GM21576 (cell line): ENCODE measurements around the gene ATF6.
"Not testable (repeated sequence)": the region's sequence is repeated elsewhere in the genome, so short reads cannot be mapped to it uniquely, and the experiment has no call there.

Experiments
- ATAC-seq: cut with Tn5 transposase; IDR thresholded peaks from one replicate; pipeline ENCODE4 v1.9.1; 2021; ENCODE audit warnings: mild to moderate bottlenecking, moderate library complexity; ENCODE audit not compliant: unreplicated experiment

Gene ATF6

DNA sequence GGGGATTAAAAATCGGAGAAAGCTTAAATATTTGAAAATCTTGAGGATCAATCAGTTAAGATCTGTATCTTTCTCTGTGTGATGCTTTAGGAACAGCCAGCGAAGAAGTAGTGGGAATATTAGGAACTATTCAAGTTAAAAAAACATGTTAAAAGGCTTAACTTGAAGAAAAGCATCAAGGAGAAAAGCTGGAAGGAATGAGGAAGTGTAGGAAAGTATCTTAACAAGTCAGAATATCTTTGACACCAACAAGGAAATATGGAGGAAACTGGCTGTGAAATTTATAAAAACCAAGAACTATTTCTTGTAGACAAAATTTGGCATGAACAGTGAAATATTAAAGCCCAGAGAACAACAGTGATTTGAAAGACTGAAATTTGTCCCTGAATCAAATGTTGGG, 60.4 kb downstream of the ATF6 start:
- no peak for ATAC-seq

DNA sequence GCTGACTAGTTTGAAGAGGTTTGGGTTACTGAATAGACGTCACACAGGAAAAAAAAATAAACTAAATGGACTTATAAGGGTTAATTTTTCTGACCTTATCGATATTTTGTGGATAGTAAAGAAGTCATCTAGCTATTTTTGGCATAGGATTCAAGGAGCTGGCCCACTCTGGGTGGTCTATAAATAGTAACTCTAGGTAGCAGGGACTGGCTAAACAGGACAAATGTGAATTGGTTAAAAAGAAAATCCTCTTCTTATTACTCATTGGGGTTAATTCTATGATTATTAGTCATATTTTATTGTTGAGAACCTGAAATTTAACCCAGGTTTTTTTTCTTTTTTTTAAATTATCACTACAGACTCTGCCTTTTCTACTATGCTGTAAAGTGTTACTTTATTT, 61.7 kb downstream of the ATF6 start:
- no peak for ATAC-seq

DNA sequence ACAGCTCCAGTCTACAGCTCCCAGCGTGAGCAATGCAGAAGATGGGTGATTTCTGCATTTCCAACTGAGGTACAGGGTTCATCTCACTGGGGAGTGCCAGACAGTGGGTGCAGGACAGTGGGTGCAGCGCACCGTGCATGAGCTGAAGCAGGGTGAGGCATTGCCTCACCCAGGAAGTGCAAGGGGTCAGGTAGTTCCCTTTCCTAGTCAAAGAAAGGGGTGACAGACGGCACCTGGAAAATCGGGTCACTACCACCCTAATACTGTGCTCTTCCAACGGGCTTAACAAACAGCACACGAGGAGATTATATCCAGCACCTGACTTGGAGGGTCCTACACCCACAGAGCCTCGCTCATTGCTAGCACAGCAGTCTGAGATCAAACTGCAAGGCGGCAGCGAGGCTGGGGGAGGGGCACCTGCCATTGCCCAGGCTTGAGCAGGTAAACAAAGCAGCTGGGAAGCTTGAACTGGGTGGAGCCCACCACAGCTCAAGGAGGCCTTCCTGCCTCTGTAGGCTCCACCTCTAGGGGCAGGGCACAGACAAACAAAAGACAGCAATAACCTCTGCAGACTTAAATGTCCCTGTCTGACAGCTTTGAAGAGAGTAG, 66.3 kb downstream of the ATF6 start:
- ATAC-seq, result not testable (repeated sequence)

DNA sequence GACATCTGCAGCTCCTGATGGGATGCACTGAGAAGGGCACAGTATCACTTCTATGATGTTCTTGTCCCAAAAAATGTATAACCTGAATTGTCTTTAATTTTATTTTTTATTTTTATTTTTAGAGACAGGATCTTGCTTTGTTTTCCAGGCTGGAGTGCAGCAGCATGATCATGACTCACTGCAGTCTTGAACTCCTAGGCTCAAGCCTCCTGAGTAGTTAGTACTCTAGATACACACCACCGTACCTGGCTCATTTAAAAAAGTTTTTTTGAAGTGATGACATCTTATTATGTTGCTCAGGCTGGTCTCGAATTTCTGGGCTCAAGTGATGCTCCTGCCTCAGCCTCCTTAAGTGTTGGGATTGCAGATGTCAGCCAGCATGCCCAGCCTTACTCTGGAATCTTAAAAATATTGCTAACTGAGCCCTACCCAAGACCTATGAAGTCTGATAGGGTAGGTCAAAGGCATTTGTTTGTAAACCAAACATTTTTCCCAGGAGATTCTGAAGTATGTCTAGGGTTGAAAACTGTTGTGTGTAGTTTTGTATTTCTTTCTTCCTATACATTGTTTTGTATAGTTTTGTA, 68.9 kb downstream of the ATF6 start:
- ATAC-seq, result no peak

DNA sequence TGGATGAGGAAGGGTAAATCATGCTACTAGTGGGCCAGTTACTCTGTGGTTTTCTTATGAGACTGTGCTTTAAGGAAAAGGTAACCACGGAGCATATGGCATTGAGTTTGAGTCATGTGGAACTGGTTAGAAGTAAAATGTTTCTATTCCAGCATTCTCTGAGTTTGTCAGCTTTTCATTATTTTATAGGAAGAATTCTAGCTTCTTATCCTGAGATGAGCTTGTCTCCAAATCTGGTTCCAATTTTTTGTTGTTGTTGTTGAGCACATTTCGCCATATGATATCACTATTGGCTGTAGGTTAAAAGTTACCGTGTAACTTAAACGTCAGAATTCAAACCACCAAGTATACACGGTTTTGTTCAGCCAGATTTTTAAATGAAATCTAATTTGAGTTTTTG, 69.9 kb downstream of the ATF6 start:
- ATAC-seq, result no peak

DNA sequence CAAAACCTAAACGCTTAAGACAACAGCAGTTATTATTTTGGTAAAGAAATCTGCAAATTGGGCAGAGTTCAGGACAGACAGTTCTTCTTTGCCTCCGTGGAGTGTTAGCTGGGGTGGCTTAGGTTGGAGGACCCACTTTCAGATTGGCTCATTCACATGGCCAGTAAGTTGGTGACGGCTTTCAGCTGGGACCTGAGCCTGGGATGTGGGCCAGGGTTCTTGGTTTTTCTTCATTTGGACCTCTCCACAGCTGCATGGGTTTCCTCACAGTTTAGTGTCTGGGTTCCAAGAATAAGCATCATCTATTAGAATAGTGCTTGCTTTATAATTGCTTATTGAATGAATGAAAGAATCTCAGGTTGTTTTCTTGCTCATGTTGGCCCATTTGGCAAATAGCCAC, 72.2 kb downstream of the ATF6 start:
- no peak for ATAC-seq

DNA sequence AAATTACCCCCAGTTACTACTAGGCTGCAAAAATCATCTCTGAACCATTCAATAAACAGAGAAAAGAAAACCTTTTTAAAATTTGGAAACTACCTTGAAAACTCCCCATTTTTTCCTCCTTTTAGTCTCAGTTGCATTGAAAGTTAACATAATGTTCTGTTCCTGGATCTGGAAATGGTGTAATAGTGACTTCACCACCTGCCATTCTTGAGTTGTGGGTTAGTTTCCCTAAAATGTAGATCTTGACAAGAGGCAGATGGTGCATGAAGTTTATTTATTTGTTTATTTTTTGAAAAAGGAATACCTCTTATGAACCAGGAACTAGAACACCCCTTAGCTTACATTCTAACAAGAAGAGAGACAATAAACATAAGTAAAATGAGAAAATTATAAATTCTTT, 72.8 kb downstream of the ATF6 start:
- ATAC-seq, result no peak

DNA sequence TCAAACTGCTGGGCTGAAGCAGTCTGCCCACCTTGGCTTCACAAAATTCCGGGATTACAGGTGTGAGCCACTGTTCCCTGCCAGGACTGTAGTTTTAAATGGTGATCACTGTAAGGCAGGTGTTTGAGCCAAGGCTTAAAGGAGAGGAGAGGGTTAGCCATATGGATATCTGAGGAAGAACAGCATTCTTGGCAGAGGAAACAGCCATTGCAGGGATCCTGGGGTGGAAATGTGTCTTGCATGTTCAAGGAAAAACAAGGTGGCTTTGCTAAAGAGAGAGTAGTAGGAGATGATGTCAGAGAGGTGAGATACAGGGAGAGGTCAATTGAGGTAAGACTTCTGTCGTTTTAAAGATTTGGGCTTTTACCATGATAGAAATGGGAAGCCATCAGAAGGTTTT, 73.5 kb downstream of the ATF6 start:
- ATAC-seq, result no peak

DNA sequence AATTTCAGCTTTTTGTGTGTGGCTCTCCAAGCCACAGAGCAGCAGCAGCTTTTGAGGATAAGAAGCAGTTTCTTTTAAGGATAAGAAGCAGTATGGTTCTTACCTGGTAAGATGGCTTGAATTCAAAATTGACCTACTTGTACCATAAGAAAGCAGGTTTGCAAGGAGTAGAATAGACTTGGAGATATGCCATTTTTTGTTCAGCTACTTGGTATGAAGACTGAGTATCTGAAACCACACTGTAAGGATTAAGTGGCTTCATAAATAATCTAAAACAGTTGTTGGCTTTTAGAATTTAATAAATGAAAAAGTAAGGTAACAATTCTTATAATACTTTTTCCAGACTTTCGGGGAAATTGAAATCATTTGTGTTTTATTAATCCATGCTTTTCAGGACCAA, 74.2 kb downstream of the ATF6 start:
- no peak for ATAC-seq

DNA sequence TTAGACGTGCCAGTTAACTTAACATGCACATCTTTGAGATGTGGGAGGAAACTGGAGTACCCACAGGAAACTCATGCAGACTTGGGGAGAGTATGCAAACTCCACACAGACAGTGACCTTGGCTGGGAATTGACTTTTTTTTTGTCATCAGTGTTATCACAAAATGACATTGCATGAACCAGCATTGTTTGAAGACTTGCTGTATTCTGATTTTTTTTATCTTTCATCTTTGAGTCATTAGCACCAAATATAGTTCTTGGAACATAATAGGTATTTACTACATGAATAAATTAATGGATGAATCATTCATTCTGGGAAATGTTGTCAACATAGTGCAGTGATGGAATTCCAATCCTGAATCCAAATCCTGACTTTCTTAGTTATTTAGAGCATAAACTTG, 77.0 kb downstream of the ATF6 start:
- ATAC-seq, result no peak

DNA sequence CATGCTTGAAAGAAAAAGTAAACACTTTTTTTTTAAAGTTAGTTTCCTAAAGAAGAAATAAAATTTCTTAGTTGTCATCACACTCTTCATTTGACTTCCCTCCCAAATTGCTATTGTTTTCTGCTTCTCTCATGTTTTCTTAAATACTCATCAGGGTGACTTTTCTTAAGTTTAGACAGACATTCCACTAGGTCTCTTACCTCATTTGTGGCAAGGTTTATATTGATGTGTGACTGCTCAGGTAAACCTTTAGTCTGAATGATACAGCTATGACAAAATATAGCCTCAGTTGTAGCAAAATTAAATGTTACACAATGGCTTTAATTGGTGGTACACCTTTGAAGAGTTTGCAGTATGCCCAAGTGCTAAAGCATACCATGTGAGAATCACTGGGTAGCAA, 78.6 kb downstream of the ATF6 start:
- ATAC-seq, result no peak

DNA sequence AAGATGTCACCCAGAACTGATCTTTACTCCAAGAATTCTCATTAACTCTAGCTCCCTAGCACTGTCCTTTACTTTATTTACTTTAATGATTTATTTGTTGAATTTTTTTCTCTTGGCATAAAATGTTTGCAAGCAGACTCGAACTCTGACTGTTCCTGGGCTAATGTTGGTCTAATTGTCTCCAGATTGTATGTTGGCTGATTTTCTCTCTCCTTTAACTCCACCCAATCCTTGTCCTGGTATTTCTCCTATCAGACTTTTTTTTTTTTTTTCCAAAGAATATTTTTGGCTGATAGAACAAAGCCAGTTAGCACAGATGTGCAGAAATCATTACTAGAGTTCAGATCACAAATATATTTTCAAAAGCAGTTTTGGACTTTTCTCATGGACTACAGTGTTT, 82.6 kb downstream of the ATF6 start:
- no peak for ATAC-seq

DNA sequence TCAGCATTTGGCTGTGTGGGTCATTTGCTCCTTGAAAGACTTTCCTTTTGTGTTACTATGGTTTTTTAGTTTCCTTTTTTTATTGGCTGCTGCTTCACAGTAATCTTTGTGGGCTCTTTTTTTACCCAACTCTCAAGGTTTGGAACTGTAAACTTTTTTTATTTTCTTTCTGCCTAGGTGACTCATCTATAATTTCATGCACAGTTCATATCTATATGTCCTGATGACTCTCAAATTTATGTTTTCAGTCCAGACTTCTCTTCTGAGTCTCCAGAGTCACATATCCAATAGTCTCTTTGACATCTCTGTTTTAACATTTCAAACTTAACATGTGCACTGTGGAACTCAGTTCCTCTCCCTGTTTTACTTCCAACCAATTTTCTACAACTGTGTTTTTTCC, 83.4 kb downstream of the ATF6 start:
- ATAC-seq, result no peak

DNA sequence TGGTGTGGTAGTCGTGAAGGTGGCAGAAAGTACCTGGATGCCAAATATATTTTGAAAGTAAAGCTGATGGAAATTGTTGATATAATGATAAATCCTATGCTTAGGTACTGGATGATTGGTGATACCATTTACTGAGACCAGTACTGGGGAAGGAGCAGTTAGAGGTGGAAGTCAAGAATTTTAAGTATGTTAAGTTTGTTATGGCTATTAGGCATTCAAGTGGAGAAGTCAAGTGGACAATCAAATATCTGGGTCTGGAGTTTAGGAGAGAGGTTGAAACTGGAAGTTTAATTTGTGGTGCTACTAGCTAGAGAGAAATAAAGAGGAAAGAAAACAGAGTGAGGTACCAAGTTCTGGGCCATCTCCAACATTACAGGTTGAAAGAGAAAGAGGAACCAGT, 89.1 kb downstream of the ATF6 start:
- ATAC-seq, result no peak

DNA sequence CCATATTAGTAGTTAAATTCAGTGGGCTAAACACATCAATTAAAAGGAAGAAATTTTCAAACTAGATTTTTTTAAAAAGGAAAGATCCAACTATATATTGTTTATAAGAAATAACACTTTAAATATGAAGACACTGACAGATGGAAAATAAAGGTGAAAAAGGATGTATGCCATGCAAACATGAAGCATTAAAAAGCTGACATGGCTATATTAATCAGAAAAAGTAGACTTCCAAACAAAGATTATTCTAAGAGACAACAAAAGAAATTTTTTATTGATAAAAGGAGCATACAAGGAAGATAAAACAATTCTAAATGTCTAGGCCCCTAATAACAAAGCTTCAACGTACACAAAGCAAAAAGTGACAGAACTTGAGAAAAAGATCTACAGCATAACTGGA, 92.2 kb downstream of the ATF6 start:
- ATAC-seq, result no peak

DNA sequence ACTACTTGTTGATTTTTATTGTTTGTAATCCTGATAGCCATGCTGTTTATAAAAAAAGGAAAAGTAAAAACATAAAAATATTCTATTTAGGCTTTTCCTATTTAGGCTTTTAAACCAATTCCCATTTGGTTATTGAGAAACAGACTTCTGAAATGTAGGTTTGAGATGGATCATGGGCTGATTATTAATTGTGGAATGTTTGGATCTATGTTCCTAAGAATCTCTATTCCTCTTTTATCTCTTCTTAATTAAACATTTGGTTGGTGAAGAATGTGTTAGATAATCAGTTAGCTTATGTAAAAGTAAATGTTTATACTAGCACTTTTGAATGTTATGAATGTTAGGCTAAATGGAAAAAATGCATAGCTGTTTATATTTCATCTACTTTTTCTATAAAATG, 97.4 kb downstream of the ATF6 start:
- ATAC-seq, result no peak

DNA sequence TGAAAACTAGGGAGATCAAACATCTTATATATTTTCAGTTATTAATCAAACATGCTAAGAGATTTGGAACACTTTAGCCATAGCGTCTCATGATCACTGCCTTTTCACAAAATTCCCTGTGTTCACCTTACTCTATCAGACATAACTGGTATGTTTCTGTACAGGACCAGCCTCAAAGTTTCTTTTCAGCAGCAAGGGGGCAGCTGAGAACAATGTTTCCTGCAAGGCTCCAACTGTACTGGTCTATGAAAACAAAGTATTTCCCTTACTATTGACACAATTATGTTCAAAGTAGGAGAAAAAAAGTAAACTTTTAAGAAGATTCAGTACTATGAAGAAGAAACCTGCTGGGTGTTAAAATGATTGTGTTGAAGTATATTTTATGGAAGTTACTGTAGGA, 98.5 kb downstream of the ATF6 start:
- no peak for ATAC-seq

DNA sequence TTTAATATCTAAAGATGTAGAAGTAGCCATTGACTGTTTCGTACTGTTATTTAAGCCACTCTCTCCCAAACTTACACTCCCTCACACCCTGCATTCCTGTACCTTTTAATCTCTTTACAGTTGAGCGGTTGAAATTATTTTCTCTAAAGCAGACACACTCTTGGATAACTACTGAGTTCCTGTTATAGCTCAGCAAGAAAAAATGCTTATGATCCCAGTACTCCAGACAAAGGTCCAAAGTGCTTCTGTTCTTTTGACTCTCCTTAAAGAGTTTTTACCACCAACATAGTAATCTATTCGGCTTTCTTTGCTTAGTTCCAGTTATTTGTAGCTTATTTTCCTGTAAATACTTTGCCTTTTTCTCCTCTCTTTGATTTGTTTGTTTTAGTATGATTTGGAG, 100.1 kb downstream of the ATF6 start:
- no peak for ATAC-seq

DNA sequence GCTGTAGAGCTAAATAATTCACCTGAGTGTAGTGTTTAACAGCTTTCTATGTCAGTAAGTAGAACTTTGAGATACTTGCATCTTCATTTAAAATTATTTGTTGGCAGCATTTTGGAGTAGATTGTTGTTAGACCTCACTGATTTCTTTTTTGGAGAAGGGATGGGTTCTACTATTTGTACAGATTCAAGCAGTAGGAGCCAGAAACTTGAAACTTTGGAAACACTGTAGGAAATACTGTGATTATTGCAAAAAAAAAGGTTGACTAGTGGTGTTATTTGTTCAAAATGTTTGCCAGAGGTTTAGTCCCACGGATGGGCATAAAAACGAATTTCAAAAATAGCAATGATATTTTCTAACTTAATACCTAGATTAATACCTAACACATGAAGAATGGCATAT, 102.7 kb downstream of the ATF6 start:
- ATAC-seq, result no peak

DNA sequence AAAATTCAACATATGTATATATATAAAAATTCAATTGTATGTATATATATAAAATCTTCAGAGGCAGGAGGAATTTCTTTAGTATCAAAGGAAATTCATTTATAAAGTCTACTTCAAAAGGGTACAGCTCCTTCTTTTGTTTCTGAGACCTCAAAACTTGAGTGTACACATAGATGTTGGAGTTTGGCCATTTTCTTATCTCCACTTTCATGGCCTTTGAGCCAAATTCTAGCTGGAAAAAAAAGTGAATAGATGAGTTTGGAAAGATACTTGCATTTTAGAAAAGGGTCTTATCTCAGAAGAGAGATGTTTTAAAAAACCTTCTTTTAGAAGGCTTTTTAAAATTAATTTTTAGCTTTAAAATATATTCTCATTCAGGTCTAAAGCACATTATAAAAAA, 103.2 kb downstream of the ATF6 start:
- ATAC-seq, result no peak

DNA sequence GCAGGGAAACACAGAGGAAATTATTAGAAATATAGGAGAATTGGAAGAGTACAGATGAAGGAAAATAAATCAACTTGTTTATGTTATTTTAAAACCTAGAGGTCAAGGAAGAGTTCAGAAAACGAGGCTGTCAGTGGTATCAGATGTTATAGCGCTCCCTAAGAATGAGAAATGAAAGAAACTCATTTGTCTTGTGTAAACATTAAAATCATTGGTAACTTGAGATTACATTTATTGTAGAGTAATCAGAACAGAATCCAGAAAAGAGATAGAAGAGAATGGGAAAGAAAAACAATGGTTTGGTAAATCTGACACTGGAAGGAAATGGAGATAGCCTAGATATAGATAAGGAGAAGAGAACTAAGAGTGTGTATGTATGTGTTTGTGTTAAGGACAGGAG, 106.4 kb downstream of the ATF6 start:
- no peak for ATAC-seq

DNA sequence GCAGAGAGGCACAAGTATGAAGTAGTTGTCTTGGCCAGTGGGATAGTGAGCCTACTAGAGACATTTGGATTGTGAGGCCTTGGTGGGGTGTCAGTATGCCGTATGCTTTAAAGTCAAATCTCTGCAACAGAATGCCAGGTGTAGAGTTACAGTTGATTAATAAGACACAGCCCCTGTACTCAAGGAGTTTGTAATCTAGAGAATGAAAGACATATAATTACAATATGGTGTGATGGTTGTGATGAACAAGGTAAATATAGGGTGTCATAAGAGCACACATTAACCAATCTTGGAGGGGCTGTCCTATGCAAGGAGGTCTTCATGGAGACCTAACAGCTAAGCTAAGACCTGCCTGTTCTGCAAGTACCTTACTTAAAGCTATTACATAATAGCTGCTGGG, 113.1 kb downstream of the ATF6 start:
- ATAC-seq, result no peak

DNA sequence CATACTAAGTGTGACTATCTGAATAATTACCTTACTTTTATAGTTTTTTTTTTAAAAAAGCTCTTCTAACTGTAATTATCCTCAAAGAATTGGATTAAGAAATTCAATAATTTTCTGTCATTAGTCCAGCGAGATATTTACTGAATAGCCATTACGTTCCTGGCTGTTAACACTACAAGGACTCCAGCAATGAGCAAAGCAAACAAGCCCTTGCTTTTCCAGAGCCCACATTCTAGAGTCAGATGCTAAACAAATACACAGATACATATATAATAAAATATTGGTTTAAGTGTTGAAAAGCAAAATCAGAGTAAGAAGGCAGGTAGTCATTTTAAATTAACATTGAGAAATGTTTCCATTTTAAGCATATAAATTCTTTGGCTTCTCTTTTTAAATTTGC, 118.4 kb downstream of the ATF6 start:
- ATAC-seq, result no peak
